Peyer's patch (tissue), 4 donors: ENCODE measurements around the gene MYBPC3.

Source experiments
- POLR2A ChIP-seq, 2 donors: fragments of 450-650 bp; IDR thresholded peaks; one replicate each; pipeline ENCODE4 v1.5.1; 2017; ENCODE audit warnings: antibody characterized with exemption in 2 of 2, mild to moderate bottlenecking in 2 of 2, moderate library complexity in 2 of 2
- TF ChIP-seq, protein P1 (sequence below), 6 experiments: fragments of 450-650 bp in 4 of 6; fragments of 200-600 bp in 2 of 6; sonication (generic) in 1 of 6; IDR thresholded peaks; one replicate each; pipeline ENCODE4 v1.5.1; 2017 to 2019; ENCODE audit warnings: antibody characterized with exemption in 6 of 6, mild to moderate bottlenecking in 3 of 6, moderate library complexity in 1 of 6

DNA sequence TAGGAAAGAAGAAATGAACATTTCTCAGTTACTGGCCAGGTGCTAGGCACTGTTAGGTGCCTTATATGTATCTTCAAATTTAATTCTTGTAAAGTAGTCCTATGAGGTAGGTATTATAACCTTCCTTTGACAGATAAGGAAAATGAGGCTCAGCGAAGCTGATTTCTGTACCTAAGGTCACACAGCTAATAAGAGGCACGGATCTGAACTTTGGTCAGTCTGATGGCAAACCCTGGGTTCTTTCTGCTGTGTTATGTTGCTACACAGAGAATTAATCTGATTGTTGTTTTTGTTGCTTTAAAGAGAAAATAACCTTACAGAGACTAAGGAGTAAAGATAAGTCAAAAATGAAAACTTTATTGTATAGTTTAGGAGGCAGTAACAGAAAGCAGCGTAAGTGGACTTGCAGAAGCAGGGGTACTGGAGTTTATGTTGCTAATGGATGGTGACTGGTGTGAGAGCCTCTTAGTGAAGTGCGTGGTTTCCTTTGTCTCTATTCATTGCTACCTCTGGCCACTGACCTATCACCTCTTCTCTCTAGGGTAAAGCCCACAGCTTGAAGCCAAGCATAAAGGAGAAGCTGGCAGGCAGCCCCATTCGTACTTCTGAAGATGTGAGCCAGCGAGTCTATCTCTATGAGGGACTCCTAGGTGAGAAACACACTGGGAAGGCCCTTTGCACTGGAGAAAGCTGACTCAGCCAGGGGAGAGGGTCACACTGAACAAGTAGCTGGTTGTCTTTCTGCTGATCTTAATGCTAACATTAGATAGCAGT lies 44.3 kb downstream of the MYBPC3 start:
- TF ChIP-seq, protein P1, sequence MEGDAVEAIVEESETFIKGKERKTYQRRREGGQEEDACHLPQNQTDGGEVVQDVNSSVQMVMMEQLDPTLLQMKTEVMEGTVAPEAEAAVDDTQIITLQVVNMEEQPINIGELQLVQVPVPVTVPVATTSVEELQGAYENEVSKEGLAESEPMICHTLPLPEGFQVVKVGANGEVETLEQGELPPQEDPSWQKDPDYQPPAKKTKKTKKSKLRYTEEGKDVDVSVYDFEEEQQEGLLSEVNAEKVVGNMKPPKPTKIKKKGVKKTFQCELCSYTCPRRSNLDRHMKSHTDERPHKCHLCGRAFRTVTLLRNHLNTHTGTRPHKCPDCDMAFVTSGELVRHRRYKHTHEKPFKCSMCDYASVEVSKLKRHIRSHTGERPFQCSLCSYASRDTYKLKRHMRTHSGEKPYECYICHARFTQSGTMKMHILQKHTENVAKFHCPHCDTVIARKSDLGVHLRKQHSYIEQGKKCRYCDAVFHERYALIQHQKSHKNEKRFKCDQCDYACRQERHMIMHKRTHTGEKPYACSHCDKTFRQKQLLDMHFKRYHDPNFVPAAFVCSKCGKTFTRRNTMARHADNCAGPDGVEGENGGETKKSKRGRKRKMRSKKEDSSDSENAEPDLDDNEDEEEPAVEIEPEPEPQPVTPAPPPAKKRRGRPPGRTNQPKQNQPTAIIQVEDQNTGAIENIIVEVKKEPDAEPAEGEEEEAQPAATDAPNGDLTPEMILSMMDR (IDR thresholded peaks at IDR 0.05): no peak
- no peak for TF ChIP-seq POLR2A (IDR thresholded peaks at IDR 0.05)
